Measurements from ENCODE around the gene PHF21A. TPM values are rescaled to one million over a fixed set of nuclear protein-coding genes. Genes with fewer than 3 reads are reported as not detected.

The PHF21A gene
- total RNA-seq, 1 experiment from 2014 or later = 7.0 TPM

- DNase-seq (ENCODE audit: low read depth) = no peak
These were observed 234.3 kb downstream of the PHF21A start for GRCh38 chr11:45886816-45887520.

DNA sequence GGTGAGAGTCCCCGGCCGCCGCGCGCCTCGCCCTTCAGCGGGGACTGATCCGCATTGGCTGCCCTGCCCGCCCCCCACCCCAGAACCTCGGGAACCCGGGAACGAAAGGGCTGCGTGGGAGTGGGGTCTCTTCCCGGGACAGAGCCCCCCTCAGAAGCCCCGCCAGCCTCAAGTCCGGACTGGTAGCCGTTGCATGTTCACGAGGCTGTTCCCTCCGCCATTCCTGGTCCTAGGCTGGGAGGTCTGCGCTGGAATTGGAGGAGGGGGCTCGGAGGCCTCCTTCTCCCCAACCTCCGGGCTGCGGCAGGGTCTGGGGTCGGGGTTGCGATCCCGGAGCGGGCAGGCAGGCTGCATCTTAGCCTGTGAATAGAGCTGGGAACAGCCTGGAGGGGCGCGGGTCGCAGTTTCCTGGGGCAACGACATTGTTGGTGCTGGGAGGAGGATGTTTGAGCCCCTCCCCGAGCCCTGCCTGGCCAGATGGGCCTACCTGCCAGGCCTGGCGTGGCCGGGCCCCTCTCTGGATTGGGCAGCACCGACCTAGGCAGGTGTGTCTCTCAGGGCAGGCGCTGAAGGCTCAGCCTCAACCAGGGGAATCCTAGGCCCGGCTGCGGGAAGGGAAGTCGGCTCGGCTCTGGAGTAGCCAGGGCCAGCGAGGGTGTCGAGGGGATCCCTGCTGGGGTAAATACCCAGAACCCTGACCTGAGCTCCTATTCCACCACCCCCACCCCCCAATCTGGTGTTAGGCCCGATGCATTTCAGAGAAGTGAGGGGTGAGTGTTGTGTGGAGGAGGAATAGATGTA lies 235.1 kb downstream of the PHF21A start:
- no peak for DNase-seq (ENCODE audit: low read depth)

- no peak for DNase-seq (ENCODE audit: low read depth)
These were observed 235.9 kb downstream of the PHF21A start, which contains the start of gene MAPK8IP1 for GRCh38 chr11:45885274-45885920. MAPK8IP1 (plus strand) TSS chr11:45885651; CDS start chr11:45885821, 170 bp downstream.

- no peak for DNase-seq (ENCODE audit: low read depth)
These were observed 236.6 kb downstream of the PHF21A start for GRCh38 chr11:45884596-45885185.

Other genes with a start within 250 kb of the PHF21A start
- 21.2 and 24.0 TPM in 2 replicates for gene MAPK8IP1, start 235.8 kb downstream of the PHF21A start, total RNA-seq (2014; rRNA removed; shearing (Covaris generic))
- 0.76 and 0.97 TPM in 2 replicates for gene FREY1, start 214.2 kb downstream of the PHF21A start, total RNA-seq (2014; rRNA removed; shearing (Covaris generic))
- gene PEX16, start 203.6 kb downstream of the PHF21A start, total RNA-seq (2014; rRNA removed; shearing (Covaris generic)) = 37.3 and 46.0 TPM in 2 replicates
- 0.23 TPM in 1 of 2 replicates, not detected in the other for gene LARGE2, start 198.8 kb downstream of the PHF21A start, total RNA-seq (2014; rRNA removed; shearing (Covaris generic))
- gene CREB3L1, start 156.2 kb upstream of the PHF21A start, total RNA-seq (2014; rRNA removed; shearing (Covaris generic)) = 3.3 and 5.1 TPM in 2 replicates
- 107 and 115 TPM in 2 replicates for gene DGKZ, start 226.0 kb upstream of the PHF21A start, total RNA-seq (2014; rRNA removed; shearing (Covaris generic))